ENCODE measurements around the gene GPHB5. TPM values are rescaled to one million over a fixed set of nuclear protein-coding genes. Genes with fewer than 3 reads are reported as not detected.

GPHB5 gene
- total and polyA plus RNA-seq, 9 of the 15 experiments (the other 6 are each of a cell fraction or from before 2014, with no cell fraction given): not detected

GRCh38 chr14:63362389-63362819, 43.7 kb upstream of the GPHB5 start:
- in situ Hi-C loops (cut with MboI): no loop called here
- Histone ChIP-seq H3K4me1 (replicated peaks in 1 of 2; ENCODE audit: control insufficient read depth in 2 of 2, insufficient read depth in 2 of 2, low read length in 2 of 2) (no peaks in the 10 kb centered on the region), H3K9ac (ENCODE audit: insufficient read depth in 1 of 2, low read depth in 2 of 2, low read length in 2 of 2) (no peak overlapping the region), H3K79me2 (ENCODE audit: control insufficient read depth, insufficient read depth, low read length) (no peaks in the 10 kb centered on the region), H3K9me1 (ENCODE audit: control insufficient read depth, insufficient read depth, low read length) (no peaks in the 10 kb centered on the region), H3K9me3 (replicated peaks; ENCODE audit: control insufficient read depth, insufficient read depth, low read depth, low read length) (no peaks in the 10 kb centered on the region), H3K4me3 (no peak overlapping the region), H3K27me3 (ENCODE audit: control insufficient read depth in 2 of 2, insufficient read depth in 2 of 2, low read length in 2 of 2) (no peaks in the 10 kb centered on the region), H3K4me2 (ENCODE audit: insufficient read depth, low read length) (no peak overlapping the region), H3K27ac (ENCODE audit: extremely low read depth, low read depth, low read length) (no peak overlapping the region), H2AFZ (ENCODE audit: low read depth, low read length) (no peak overlapping the region), H4K20me1 (replicated peaks; ENCODE audit: control insufficient read depth, insufficient read depth, low read length) (no peaks in the 10 kb centered on the region), H3K36me3 (ENCODE audit: control insufficient read depth, insufficient read depth, low read length) (no peaks in the 10 kb centered on the region)
- DNase-seq (ENCODE audit: extremely low read depth in 1 of 4, low spot score in 3 of 4) (no peak), FAIRE-seq (no peak), ATAC-seq (no peak)
- no TSS peak for BruUV-seq (replicated peaks)
- WGBS (ENCODE audit: insufficient coverage, low coverage, missing lambda C conversion rate): 10% methylated on average over 6 of the region's 8 CpGs
- ChIA-PET CTCF (ENCODE audit: low intra/inter-chr PET ratio) (no interaction called here), POLR2A (no interaction called here)
- TF ChIP-seq KLF13 (tag; IDR thresholded peaks at IDR 0.05; ENCODE audit: borderline replicate concordance, low read depth) (no peak), PHB (CRISPR knock-in tag; IDR thresholded peaks at IDR 0.05) (no peak), MIER1 (IDR thresholded peaks at IDR 0.05; ENCODE audit: low read depth) (no peak), ARNT (IDR thresholded peaks at IDR 0.05) (no peak), HOXB6 (CRISPR knock-in tag; IDR thresholded peaks at IDR 0.05; ENCODE audit: borderline replicate concordance) (no peak)
- TF ChIP-seq, protein P1, sequence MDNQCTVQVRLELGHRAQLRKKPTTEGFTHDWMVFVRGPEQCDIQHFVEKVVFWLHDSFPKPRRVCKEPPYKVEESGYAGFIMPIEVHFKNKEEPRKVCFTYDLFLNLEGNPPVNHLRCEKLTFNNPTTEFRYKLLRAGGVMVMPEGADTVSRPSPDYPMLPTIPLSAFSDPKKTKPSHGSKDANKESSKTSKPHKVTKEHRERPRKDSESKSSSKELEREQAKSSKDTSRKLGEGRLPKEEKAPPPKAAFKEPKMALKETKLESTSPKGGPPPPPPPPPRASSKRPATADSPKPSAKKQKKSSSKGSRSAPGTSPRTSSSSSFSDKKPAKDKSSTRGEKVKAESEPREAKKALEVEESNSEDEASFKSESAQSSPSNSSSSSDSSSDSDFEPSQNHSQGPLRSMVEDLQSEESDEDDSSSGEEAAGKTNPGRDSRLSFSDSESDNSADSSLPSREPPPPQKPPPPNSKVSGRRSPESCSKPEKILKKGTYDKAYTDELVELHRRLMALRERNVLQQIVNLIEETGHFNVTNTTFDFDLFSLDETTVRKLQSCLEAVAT (IDR thresholded peaks at IDR 0.05): no peak
- intact Hi-C loops (cut with micrococcal nuclease): no loop called here

Data from K562 (cell line).